HG02759 (cell line): Measurements from ENCODE around the gene IFITM5.
"Not testable (repeated sequence)": the region's sequence is repeated elsewhere in the genome, so short reads cannot be mapped to it uniquely, and the experiment has no call there.

Experiments
- ATAC-seq: cut with Tn5 transposase; IDR thresholded peaks from one replicate; pipeline ENCODE4 v1.9.1; 2021; ENCODE audit warnings: mild to moderate bottlenecking, moderate library complexity; ENCODE audit not compliant: unreplicated experiment

IFITM5 gene

DNA sequence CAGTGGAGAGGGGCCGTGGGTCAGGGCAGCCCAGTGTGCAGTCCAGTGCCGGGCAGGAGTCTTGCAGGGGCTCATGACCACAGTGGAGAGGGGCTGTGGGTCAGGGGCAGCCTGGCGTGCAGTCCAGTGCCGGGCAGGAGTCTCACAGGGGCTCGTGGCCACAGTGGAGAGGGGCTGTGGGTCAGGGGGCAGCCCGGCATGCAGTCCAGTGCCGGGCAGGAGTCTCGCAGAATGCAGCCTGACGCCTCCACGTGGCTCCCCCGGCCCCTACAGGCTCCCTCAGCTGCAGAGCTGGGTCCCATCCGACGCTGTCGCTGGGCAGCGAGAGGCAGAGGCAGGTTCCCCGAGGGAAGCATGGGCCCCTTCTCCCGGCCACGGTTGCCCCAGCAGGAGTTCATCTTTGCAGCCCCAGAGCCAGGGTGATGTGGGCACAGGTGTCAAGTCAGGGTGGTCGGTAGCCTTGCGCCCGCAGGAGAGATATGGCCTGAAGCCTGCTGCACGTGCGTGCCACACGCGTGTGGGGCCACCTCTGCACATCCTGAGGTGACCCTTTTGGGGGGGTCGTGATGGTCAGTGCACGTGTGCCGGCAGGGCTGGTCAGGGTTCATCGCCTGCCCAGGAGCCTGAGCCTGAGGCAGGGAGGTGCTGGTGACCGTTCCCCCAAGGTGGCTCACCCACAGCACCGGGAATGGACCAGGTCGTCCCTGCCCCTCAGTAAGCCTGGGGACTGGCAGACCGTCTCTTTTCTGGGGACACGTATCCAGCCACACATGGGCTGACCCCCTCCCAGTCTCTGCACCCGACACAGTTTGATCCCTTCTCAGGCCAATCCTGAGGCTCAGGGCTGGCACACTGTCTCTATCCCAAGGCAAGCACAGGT is 2.9 kb downstream of the IFITM5 start:
- ATAC-seq, result no peak

GRCh38 chr11:295351-296170 is 3.8 kb downstream of the IFITM5 start:
- no peak for ATAC-seq

GRCh38 chr11:294780-295179 is 4.5 kb downstream of the IFITM5 start:
- no peak for ATAC-seq

GRCh38 chr11:293852-294661 is 5.3 kb downstream of the IFITM5 start:
- ATAC-seq, result no peak

DNA sequence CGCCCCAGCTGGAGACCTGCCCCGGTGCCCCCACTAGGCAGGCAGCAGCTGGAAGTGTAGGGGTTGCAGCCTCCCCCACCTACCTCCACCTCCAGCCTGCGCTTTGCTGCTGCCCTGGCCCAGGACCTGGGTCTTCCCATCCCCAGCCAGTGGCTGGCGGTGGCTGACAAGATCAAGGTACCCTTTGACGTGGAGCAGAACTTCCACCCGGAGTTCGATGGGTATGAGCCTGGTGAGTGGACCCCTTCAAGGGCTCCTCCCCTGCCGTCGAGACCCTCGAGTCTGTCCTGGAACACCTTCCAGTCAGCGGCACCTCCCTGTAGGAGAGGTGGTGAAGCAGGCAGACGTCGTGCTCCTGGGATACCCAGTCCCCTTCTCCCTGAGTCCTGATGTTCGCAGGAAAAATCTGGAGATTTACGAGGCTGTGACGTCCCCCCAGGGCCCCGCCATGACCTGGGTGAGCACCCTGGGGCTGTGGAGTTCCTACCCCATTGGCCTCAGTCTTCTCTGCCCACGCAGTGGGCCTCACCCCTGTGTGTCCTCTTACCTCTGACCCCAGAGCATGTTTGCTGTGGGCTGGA is 6.0 kb downstream of the IFITM5 start:
- no peak for ATAC-seq

DNA sequence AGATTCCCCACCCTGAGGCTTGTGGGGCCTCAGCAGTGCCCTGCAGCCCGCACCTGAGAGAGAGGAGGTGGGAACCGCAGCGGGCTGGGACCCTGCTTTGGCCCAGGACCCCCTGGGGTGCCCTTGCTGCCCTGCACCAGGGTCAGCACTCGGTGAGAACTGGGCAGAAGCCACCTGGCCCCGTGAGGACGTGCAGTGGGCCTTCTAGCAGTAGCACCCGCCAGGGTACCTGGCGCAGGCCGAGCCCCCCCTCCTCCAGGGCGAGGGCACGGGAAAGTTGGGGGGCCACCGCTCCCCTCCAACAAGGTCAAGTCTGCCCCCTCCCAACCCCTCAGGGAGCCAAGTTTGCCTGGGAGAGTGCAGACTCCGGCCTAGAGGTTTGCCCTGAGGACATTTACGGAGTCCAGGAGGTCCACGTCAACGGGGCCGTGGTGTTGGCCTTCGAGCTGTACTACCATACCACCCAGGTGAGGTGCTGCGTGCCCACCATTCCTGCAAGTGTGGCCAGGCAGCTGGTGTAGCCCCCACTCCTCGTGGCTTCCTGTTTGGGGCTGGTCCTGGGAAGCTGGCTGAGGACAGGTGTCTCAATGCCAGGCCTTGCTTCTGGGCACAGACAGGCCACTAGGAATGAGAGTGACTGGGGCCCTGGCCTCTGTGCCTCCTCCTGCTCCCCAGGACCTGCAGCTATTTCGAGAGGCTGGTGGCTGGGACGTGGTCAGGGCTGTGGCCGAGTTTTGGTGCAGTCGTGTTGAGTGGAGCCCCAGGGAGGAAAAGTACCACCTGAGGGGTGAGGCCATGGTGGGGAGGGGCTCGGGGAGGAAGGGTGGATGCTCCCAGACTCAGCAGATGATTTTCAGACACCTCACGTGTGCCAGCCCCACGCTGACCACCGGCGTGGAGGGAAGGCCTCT is 6.9 kb downstream of the IFITM5 start:
- ATAC-seq, result no peak

- no peak for ATAC-seq
Measured at GRCh38 chr11:291281-292210, 7.8 kb downstream of the IFITM5 start.

GRCh38 chr11:290621-291231 is 8.6 kb downstream of the IFITM5 start:
- no peak for ATAC-seq

DNA sequence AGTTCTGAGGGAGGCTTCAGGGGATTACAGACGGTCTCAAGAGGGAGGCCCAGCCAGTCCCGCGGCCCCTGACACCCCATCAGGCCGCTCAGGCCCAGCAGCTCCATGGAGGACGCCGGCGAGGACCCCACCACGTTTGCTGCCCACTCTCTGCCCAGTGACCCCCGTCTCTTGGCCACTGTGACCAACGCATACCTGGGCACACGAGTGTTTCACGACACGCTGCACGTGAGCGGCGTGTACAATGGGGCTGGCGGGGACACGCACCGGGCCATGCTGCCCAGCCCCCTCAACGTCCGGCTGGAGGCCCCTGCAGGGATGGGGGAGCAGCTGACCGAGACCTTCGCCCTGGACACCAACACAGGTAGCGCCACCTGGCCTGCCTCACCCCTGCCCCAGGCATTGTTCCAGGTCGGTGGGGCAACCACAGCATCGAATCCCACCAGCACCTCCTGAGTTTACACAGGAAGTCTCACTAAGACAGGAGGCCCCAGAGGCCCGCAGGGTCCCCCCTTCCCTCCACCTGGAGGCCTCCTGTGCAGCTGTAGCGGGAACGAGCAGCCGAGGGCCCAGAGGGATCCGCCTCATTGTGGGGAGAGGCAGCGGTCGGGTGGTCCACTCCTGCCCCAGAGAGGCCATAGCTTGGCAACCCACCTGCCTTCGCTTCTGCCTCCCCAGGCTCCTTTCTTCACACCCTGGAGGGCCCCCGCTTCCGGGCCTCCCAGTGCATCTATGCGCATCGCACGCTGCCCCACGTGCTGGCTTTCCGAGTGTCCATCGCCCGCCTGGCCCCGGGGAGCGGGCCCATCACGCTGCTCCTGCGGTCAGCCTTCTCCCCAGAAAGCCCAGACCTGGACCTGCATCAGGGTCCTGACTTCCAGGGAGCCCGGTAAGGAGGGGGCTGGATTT is 9.4 kb downstream of the IFITM5 start:
- ATAC-seq, result no peak

DNA sequence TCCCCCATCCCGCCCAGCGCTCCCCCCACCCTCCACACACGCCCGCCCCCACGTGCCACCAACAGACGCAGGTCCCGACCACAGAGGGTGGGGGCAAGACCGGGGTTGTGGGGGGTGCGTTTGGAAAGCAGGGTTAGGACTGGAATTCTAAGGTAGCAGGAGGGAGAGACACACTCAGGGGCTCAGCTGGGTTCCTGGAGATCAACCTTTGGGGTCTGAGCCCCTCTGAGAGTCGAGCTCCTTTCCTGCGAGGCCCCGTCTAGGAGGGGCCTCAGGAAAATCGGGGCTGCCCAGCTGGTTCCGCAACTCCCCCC is 10.0 kb downstream of the IFITM5 start:
- no peak for ATAC-seq

GRCh38 chr11:288478-289397 is 10.6 kb downstream of the IFITM5 start, which contains the start of gene PGGHG:
Gene PGGHG (plus strand): TSS chr11:289126. CDS start chr11:289817, 691 bp downstream.
- peak; percentile 76 for ATAC-seq

DNA sequence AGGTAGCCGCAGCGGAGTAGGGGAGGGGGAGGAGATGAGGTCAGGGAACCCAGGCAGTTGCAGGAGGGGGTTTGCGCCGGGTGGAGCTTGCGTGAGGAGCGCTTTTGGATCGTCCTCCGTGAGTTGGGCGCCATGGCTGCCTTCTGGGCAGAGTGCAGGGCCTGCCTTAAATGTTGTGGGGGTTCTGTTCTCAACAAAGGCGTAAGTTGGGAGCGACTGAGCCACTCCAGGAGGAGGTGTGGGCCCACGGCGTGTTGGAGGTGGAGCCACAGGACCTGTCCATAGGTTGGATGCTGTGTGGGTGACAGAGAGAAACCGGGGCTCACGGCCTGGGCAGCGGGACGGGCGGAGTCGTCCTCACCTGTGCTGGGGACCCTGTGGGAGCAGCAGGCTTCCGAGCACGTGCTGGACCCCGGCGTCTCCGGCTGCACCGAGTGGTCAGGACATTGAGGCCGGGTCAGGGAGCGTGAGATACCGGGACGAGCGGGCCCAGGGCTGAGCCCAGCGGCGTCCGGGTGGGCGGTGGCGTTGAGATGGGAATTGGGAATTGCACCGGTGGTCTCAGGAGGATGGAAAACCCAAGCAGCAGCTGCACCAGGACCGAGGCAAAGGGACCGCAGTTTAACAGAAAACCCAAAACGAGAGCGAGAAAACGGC is 11.4 kb downstream of the IFITM5 start:
- ATAC-seq, result no peak

GRCh38 chr11:286977-287820 is 12.1 kb downstream of the IFITM5 start:
- ATAC-seq, result not testable (repeated sequence)

DNA sequence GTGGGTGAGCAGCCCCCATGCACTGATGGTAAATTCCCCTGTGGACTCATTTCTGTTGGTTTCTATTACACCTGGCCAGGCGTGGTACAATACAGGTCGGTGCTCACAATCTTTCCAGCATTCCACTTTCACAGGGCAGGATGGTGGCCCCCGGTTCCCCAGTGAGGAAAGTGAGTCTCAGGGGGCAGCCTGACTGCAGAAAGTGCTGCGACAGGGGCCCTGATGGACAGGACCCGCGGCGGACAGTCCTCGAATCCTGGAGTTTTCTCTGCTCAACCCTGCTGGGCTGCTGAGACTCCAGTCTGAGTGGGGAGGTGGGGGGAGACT is 13.5 kb downstream of the IFITM5 start:
- no peak for ATAC-seq
